ENCODE results near the gene GCLC. TPM values are rescaled to one million over a fixed set of nuclear protein-coding genes. Genes with fewer than 3 reads are reported as not detected.

Gene GCLC
- total and polyA plus RNA-seq, 9 of the 15 experiments (the other 6 are each of a cell fraction or from before 2014, with no cell fraction given): 3.9 to 20.0 (median 9.4) TPM

DNA sequence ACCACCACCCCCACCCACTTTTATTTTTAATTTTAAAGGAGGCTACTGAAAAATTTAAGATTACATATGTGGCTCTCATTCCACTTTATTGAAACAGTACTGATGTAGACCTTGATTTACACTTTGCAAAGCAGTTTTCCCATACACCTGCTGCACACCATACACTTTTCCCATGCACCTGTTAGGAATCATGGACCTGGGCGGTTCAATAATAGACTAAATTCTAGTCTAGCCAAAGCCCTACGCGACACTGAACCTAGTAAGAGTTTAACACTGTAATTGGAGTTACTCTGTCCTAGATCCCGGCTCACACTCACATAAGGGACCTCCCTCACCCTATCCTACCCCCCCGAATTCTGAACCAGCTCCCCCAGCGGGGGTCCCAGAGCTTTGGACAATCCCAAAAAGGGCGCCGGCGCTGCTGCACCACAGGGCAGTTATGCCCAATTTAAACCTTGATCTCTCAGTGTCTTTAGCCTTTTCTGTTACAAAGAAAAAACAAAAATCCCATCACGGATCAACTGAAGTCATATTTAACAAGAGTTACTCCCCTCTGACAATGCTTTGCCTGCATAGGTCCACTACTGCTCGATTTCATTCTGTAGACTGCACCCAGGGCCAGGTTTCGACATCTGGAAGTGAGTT lies 2.4 kb upstream of the GCLC start:
- peaks cover 21 to 31% of the 10 kb centered on the region in 2 experiments for H3K4me1 ChIP-seq (replicated peaks in 1 of 2; ENCODE audit: control insufficient read depth in 2 of 2, insufficient read depth in 2 of 2, low read length in 2 of 2)
- no peaks in the 10 kb centered on the region for H3K27me3 ChIP-seq (ENCODE audit: control insufficient read depth in 2 of 2, insufficient read depth in 2 of 2, low read length in 2 of 2)
- H3K79me2 ChIP-seq (ENCODE audit: control insufficient read depth, insufficient read depth, low read length): peaks cover 18% of the 10 kb centered on the region
- DNase-seq (ENCODE audit: extremely low read depth in 1 of 4, low spot score in 3 of 4): peak in 1 of 4 experiments; percentile 14
- H4K20me1 ChIP-seq (replicated peaks; ENCODE audit: control insufficient read depth, insufficient read depth, low read length): 0 out of 2 replicates have a peak, but pooled peaks cover 4% of the 10 kb centered on the region
- in situ Hi-C loops (cut with MboI) (no loop called here), intact Hi-C loops (cut with micrococcal nuclease) (loop anchor here (10.0 kb wide), 1 partner anchor 192 kb away; no protein-coding TSS in a partner anchor)
- no TSS peak for BruUV-seq (replicated peaks)
- H3K36me3 ChIP-seq (ENCODE audit: control insufficient read depth, insufficient read depth, low read length): no peaks in the 10 kb centered on the region
- H3K4me2 ChIP-seq (ENCODE audit: insufficient read depth, low read length): peak overlapping the region; percentile 83
- no peaks in the 10 kb centered on the region for H3K9me1 ChIP-seq (ENCODE audit: control insufficient read depth, insufficient read depth, low read length)
- peak overlapping the region; percentile 87 for H2AFZ ChIP-seq (ENCODE audit: low read depth, low read length)
- no peak overlapping the region; the same call in 2 of the 3 replicates for H3K27ac ChIP-seq (ENCODE audit: extremely low read depth, low read depth, low read length)
- no peaks in the 10 kb centered on the region for H3K9me3 ChIP-seq (replicated peaks; ENCODE audit: control insufficient read depth, insufficient read depth, low read depth, low read length)
- FAIRE-seq: peak; percentile 35
- 4% methylated on average over 12 of the region's 12 CpGs for WGBS (ENCODE audit: insufficient coverage, low coverage, missing lambda C conversion rate)
- ChIA-PET POLR2A (interaction anchor here (0.8 to 1.3 kb wide), 2 partner anchors 10 to 15 kb away, joined by 3 to 8 read pairs; no protein-coding TSS in a partner anchor), CTCF (ENCODE audit: low intra/inter-chr PET ratio) (no interaction called here)
- peak overlapping the region; percentile 55 for H3K4me3 ChIP-seq
- H3K9ac ChIP-seq (ENCODE audit: insufficient read depth in 1 of 2, low read depth in 2 of 2, low read length in 2 of 2): peak overlapping the region; percentile 55 to 84
- no peak for ATAC-seq
- TF ChIP-seq, protein P1, sequence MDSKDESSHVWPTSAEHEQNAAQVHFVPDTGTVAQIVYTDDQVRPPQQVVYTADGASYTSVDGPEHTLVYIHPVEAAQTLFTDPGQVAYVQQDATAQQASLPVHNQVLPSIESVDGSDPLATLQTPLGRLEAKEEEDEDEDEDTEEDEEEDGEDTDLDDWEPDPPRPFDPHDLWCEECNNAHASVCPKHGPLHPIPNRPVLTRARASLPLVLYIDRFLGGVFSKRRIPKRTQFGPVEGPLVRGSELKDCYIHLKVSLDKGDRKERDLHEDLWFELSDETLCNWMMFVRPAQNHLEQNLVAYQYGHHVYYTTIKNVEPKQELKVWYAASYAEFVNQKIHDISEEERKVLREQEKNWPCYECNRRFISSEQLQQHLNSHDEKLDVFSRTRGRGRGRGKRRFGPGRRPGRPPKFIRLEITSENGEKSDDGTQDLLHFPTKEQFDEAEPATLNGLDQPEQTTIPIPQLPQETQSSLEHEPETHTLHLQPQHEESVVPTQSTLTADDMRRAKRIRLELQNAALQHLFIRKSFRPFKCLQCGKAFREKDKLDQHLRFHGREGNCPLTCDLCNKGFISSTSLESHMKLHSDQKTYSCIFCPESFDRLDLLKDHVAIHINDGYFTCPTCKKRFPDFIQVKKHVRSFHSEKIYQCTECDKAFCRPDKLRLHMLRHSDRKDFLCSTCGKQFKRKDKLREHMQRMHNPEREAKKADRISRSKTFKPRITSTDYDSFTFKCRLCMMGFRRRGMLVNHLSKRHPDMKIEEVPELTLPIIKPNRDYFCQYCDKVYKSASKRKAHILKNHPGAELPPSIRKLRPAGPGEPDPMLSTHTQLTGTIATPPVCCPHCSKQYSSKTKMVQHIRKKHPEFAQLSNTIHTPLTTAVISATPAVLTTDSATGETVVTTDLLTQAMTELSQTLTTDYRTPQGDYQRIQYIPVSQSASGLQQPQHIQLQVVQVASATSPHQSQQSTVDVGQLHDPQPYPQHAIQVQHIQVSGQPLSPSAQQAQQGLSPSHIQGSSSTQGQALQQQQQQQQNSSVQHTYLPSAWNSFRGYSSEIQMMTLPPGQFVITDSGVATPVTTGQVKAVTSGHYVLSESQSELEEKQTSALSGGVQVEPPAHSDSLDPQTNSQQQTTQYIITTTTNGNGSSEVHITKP (IDR thresholded peaks at IDR 0.05; ENCODE audit: partially characterized antibody): peak; percentile 38
- no peak for TF ChIP-seq CEBPG (CRISPR knock-in tag; IDR thresholded peaks at IDR 0.05)
- peak in 1 of 2 experiments; percentile 71; a peak in 1 of 4 replicates for TF ChIP-seq CEBPG (tag; conservative IDR thresholded peaks at IDR 0.05 in 1 of 2, IDR thresholded peaks at IDR 0.05 in 1 of 2)
- no peak for TF ChIP-seq ZC3H4 (CRISPR knock-in tag; IDR thresholded peaks at IDR 0.05; ENCODE audit: borderline replicate concordance)

Data from K562 (cell line).